OCI-LY3 (cell line): Measurements from ENCODE around the gene STON2.

Source experiments
- CTCF ChIP-seq: fragments of 200-600, 300-600 bp; sonication (generic); IDR thresholded peaks from 2 replicates; pipeline ENCODE4 v1.5.1; 2014; ENCODE audit warnings: antibody characterized with exemption, low read length, low read depth
- EZH2phosphoT487 ChIP-seq: fragments of 200-600 bp; shearing (Covaris generic); IDR thresholded peaks from 2 replicates; pipeline ENCODE4 v1.6.1; 2018; ENCODE audit warnings: antibody characterized with exemption, mixed run types, low read depth

DNA sequence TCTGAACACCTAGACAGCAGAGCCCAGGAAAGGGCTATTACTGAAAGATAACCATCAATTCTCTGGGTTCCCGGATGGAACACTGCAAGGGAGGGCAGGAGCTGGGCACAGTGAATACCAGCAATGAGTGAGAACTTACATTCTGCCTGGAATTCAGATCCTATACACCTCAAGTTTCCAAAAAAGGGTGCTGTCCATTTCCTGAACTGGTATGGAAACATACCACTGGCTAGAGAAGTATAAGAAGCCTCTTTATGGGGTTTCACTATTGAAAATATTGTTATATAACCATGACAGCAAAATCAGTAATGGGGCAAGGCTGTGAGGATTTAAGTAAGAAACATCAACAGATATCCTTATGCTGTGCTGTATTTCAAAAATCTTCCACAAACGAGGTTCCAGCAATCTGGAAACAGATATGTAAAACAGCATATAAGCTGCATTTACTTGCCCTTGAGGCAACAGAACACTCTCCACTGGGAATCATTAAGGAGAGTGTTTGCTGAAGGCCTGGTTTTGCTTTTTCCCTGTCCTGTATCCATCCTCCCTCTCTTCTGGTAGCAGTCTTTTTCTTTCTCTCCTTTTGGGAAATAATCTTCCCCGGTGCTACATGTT, 126.1 kb downstream of the STON2 start:
- TF ChIP-seq CTCF (no peak), EZH2phosphoT487 (no peak)
